Measurements from ENCODE around the gene CRYBA2.

Gene CRYBA2

DNA sequence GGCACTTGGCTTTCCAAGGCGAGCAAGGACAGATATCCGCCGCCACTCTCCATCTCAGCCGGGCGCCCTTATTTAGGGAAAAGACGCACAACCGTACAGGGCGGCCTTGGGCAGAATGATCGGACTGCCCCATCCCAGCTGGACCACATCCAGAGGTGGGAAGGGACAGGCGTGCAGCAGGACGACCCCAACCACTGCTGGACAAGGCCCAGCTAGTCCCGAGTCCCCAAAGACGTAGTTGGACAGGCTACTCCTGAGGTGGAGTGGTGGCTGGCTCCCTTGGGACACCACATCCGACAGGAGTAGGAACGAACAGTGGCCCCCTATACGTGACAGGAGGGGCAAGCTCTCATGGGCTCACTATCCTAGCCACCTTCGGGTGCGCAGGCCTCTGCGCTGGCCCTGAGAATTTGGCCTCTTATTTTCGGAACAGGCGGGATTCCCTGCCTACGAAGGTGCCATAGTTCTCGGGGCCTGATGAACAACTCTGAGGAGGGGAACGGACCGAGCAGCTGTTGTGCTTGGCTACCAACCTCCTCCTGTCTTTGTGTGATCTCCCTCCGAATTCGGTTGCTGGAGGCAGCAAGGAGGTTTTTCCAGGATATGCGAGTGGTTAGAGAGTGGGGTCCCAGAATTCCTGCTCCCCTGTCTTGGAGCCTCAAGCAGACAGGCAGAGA, 10.5 kb downstream of the CRYBA2 start:
- no peak overlapping the region for H2AFZ ChIP-seq (ENCODE audit: low read length)
- TF ChIP-seq, protein P1, sequence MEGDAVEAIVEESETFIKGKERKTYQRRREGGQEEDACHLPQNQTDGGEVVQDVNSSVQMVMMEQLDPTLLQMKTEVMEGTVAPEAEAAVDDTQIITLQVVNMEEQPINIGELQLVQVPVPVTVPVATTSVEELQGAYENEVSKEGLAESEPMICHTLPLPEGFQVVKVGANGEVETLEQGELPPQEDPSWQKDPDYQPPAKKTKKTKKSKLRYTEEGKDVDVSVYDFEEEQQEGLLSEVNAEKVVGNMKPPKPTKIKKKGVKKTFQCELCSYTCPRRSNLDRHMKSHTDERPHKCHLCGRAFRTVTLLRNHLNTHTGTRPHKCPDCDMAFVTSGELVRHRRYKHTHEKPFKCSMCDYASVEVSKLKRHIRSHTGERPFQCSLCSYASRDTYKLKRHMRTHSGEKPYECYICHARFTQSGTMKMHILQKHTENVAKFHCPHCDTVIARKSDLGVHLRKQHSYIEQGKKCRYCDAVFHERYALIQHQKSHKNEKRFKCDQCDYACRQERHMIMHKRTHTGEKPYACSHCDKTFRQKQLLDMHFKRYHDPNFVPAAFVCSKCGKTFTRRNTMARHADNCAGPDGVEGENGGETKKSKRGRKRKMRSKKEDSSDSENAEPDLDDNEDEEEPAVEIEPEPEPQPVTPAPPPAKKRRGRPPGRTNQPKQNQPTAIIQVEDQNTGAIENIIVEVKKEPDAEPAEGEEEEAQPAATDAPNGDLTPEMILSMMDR (IDR thresholded peaks at IDR 0.05; ENCODE audit: low read length) = no peak
- TF ChIP-seq EZH2 (IDR thresholded peaks at IDR 0.05; ENCODE audit: borderline replicate concordance, low read length) = no peak
- H3K27me3 ChIP-seq (ENCODE audit: insufficient read depth, low read length) = no peaks in the 10 kb centered on the region
- no peak overlapping the region for H3K4me3 ChIP-seq (ENCODE audit: low read depth, low read length, poor library complexity, severe bottlenecking)
- no peaks in the 10 kb centered on the region for H3K36me3 ChIP-seq (ENCODE audit: insufficient read depth, low read length)
- H3K9me3 ChIP-seq (ENCODE audit: low read length) = no peaks in the 10 kb centered on the region
- no peaks in the 10 kb centered on the region for H4K20me1 ChIP-seq (ENCODE audit: insufficient read depth, low read length)
- no peak overlapping the region for H3K4me2 ChIP-seq (ENCODE audit: low read length)
- no peaks in the 10 kb centered on the region for H3F3A ChIP-seq (ENCODE audit: insufficient read depth, low read length)
- no peak overlapping the region for H3K27ac ChIP-seq (ENCODE audit: low read depth, low read length, poor library complexity, severe bottlenecking)
- H3K4me1 ChIP-seq (ENCODE audit: insufficient read depth, low read length, severe bottlenecking) = no peaks in the 10 kb centered on the region
- H3K9me2 ChIP-seq (ENCODE audit: low read depth, low read length) = no peaks in the 10 kb centered on the region
- no peaks in the 10 kb centered on the region for H3K79me2 ChIP-seq (ENCODE audit: insufficient read depth, low read length)
- H3K9ac ChIP-seq (ENCODE audit: low read length) = no peak overlapping the region

DNA sequence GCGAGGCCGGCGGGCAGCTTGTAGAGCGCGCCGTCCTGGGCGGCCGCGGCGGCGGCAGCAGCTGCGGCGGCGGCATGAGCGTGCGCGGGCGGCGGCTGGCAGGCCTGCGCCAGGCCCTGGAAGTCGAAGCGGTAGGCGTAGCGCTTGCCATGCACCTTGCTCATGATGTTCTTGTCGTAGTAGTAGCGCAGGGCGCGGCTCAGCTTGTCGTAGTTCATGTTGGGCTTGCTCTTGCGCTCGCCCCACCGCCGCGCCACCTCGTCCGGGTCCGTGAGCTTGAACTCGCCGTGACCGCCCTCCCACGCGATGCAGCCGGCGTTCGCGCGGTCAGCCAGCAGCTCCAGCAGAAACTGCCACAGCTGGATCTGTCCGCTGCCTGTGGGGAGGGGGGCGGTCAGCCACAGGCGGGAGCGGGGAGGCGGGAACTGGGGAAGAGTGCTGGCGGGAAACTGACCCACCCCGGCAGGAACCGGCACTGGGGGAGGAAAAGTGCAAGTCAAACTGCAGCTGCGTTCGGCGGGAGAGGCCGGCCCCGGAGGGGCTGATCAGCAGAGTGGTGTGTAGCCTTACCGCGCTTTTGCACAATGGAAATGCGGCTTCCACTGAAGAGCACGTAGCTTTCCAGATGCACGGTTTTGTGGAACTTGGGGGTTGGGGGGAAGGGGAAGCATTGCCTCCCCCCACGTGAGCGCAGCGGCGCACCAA, 11.2 kb downstream of the CRYBA2 start:
- Histone ChIP-seq H3K4me1 (ENCODE audit: insufficient read depth, low read length, severe bottlenecking) (no peaks in the 10 kb centered on the region), H3K79me2 (ENCODE audit: insufficient read depth, low read length) (no peaks in the 10 kb centered on the region), H3K9me3 (ENCODE audit: low read length) (no peaks in the 10 kb centered on the region), H2AFZ (ENCODE audit: low read length) (no peak overlapping the region), H3K36me3 (ENCODE audit: insufficient read depth, low read length) (no peaks in the 10 kb centered on the region), H3F3A (ENCODE audit: insufficient read depth, low read length) (no peaks in the 10 kb centered on the region), H3K27me3 (ENCODE audit: insufficient read depth, low read length) (no peaks in the 10 kb centered on the region), H3K4me2 (ENCODE audit: low read length) (no peak overlapping the region), H3K9ac (ENCODE audit: low read length) (no peak overlapping the region), H3K4me3 (ENCODE audit: low read depth, low read length, poor library complexity, severe bottlenecking) (no peak overlapping the region), H4K20me1 (ENCODE audit: insufficient read depth, low read length) (no peaks in the 10 kb centered on the region), H3K27ac (ENCODE audit: low read depth, low read length, poor library complexity, severe bottlenecking) (no peak overlapping the region), H3K9me2 (ENCODE audit: low read depth, low read length) (no peaks in the 10 kb centered on the region)
- TF ChIP-seq EZH2 (IDR thresholded peaks at IDR 0.05; ENCODE audit: borderline replicate concordance, low read length) = no peak
- TF ChIP-seq, protein P1 (IDR thresholded peaks at IDR 0.05; ENCODE audit: low read length) = no peak

DNA sequence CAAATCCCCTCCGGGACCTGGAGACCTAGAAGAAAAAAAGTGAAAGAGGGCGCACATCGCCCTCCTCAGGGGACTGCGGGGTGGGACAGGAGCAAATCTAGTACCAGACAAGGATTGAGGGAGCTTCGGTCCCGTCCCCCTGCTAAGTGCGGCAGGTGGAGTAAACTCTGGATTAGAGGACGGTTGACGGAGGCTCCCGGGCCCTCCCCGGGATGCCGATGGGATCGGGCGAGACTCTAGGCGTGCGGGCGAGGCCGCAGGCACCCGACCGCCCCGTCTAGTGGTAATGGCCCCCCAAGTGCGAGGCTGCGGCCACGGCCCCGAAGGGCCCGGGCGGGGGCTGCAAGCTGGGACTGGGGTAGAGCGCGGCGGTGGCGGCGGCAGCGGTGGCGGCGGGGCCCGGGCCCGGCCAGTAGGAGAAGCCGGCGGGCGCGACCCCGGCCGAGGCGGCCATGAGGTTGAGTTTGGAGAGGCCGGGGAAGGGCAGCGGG, 11.8 kb downstream of the CRYBA2 start:
- no peak for TF ChIP-seq EZH2 (IDR thresholded peaks at IDR 0.05; ENCODE audit: borderline replicate concordance, low read length)
- TF ChIP-seq, protein P1 (IDR thresholded peaks at IDR 0.05; ENCODE audit: low read length) = no peak
- H3K36me3 ChIP-seq (ENCODE audit: insufficient read depth, low read length) = no peaks in the 10 kb centered on the region
- H3K27me3 ChIP-seq (ENCODE audit: insufficient read depth, low read length) = no peaks in the 10 kb centered on the region
- no peaks in the 10 kb centered on the region for H3K4me1 ChIP-seq (ENCODE audit: insufficient read depth, low read length, severe bottlenecking)
- no peak overlapping the region for H3K4me3 ChIP-seq (ENCODE audit: low read depth, low read length, poor library complexity, severe bottlenecking)
- no peak overlapping the region for H3K27ac ChIP-seq (ENCODE audit: low read depth, low read length, poor library complexity, severe bottlenecking)
- no peaks in the 10 kb centered on the region for H3K9me3 ChIP-seq (ENCODE audit: low read length)
- H3F3A ChIP-seq (ENCODE audit: insufficient read depth, low read length) = no peaks in the 10 kb centered on the region
- no peak overlapping the region for H2AFZ ChIP-seq (ENCODE audit: low read length)
- H3K4me2 ChIP-seq (ENCODE audit: low read length) = no peak overlapping the region
- no peaks in the 10 kb centered on the region for H3K9me2 ChIP-seq (ENCODE audit: low read depth, low read length)
- no peaks in the 10 kb centered on the region for H3K79me2 ChIP-seq (ENCODE audit: insufficient read depth, low read length)
- H4K20me1 ChIP-seq (ENCODE audit: insufficient read depth, low read length) = no peaks in the 10 kb centered on the region
- no peak overlapping the region for H3K9ac ChIP-seq (ENCODE audit: low read length)

Measured in OCI-LY1 (cell line).